SK-N-SH (cell line): ENCODE measurements around the gene LIMK1. TPM values are rescaled to one million over a fixed set of nuclear protein-coding genes. Genes with fewer than 3 reads are reported as not detected.
A peak's percentile ranks its signal among the peaks of the same experiment; 100 is the strongest.
"Not testable (repeated sequence)": the region's sequence is repeated elsewhere in the genome, so short reads cannot be mapped to it uniquely, and the experiment has no call there.

Experiments used
- CTCF ChIA-PET: fragments of 300-600, 350-600 bp; formaldehyde crosslinking; extraction: SDS; loops from one replicate; lab custom pipeline; 2021; lab: Yijun Ruan, JAX
- POLR2A ChIA-PET: fragments of 350-600 bp; sonication (Branson Sonifier 250); formaldehyde crosslinking; extraction: SDS; loops from one replicate; lab custom pipeline; 2020; ENCODE audit warnings: antibody characterized with exemption, inconsistent platforms; lab: Yijun Ruan, JAX
- DNase-seq: peaks from one replicate; pipeline ENCODE4 v3.0.0; 2012
- H2AFZ ChIP-seq: fragments of 200-600 bp; sonication (generic); 2 replicates; pipeline ENCODE4 v1.8.1; 2016; ENCODE audit warnings: antibody characterized with exemption, mild to moderate bottlenecking, low read depth
- H3F3A ChIP-seq: fragments of 200-600 bp; sonication (generic); replicated peaks from 2 replicates; pipeline ENCODE3; 2016; ENCODE audit warnings: antibody characterized with exemption, mild to moderate bottlenecking; ENCODE audit not compliant: insufficient read depth
- H3K27ac ChIP-seq, 2 experiments: fragments of 200-500 bp in 1 of 2; fragments of 200-600 bp in 1 of 2; sonication (Bioruptor generic) in 1 of 2; sonication (generic), shearing (Covaris generic) in 1 of 2; 2 replicates each; pipeline versions ENCODE4 v1.5.1 to v1.6.1; 2014 to 2016; ENCODE audit warnings: low read depth in 2 of 2, inconsistent platforms in 1 of 2, low read length in 1 of 2, mild to moderate bottlenecking in 1 of 2, mixed read lengths in 1 of 2
- H3K27me3 ChIP-seq: fragments of 200-600 bp; sonication (generic), shearing (Covaris generic); 2 replicates; pipeline ENCODE4 v1.6.1; 2016; ENCODE audit warnings: mixed run types; ENCODE audit not compliant: insufficient read depth
- H3K36me3 ChIP-seq, 2 experiments: fragments of 200-500 bp in 1 of 2; fragments of 200-600 bp in 1 of 2; sonication (Bioruptor generic) in 1 of 2; sonication (generic) in 1 of 2; replicated peaks in 1 of 2; 2 replicates each; pipeline versions ENCODE3 to v1.5.1; 2014 to 2016; ENCODE audit warnings: low read length in 1 of 2, mild to moderate bottlenecking in 1 of 2; ENCODE audit not compliant: insufficient read depth in 2 of 2, control insufficient read depth in 1 of 2
- H3K4me1 ChIP-seq, 2 experiments: fragments of 200-500 bp in 1 of 2; fragments of 200-600 bp in 1 of 2; sonication (Bioruptor generic) in 1 of 2; sonication (generic), shearing (Covaris generic) in 1 of 2; 2 replicates each; pipeline versions ENCODE4 v1.5.1 to v1.6.1; 2014 to 2016; ENCODE audit warnings: low read depth in 1 of 2, low read length in 1 of 2, mixed run types in 1 of 2; ENCODE audit not compliant: insufficient read depth in 2 of 2, control insufficient read depth in 1 of 2
- H3K4me2 ChIP-seq: fragments of 200-600 bp; sonication (generic), shearing (Covaris generic); 2 replicates; pipeline ENCODE4 v1.6.1; 2017; ENCODE audit warnings: mixed run types
- H3K4me3 ChIP-seq, 2 experiments: fragments of 200-500 bp in 1 of 2; fragments of 200-600 bp in 1 of 2; sonication (Bioruptor generic) in 1 of 2; sonication (generic), shearing (Covaris generic) in 1 of 2; 2 replicates each; pipeline versions ENCODE4 v1.5.1 to v1.8.1; 2014 to 2016; ENCODE audit warnings: low read depth in 2 of 2, inconsistent platforms in 1 of 2, low read length in 1 of 2, mild to moderate bottlenecking in 1 of 2, mixed read lengths in 1 of 2, moderate library complexity in 1 of 2
- H3K79me2 ChIP-seq: fragments of 200-600 bp; sonication (generic); 2 replicates; pipeline ENCODE4 v1.8.1; 2017; ENCODE audit warnings: mild to moderate bottlenecking; ENCODE audit not compliant: insufficient read depth
- H3K9ac ChIP-seq: fragments of 200-600 bp; sonication (generic); 2 replicates; pipeline ENCODE4 v1.6.1; 2017; ENCODE audit warnings: mixed run types
- H3K9me2 ChIP-seq: fragments of 200-600 bp; sonication (generic); 2 replicates; pipeline ENCODE4 v1.6.1; 2017; ENCODE audit warnings: mixed run types
- H3K9me3 ChIP-seq: fragments of 200-600 bp; sonication (generic); 2 replicates; pipeline ENCODE4 v1.6.1; 2017; ENCODE audit warnings: mixed run types, mild to moderate bottlenecking, moderate library complexity
- H4K20me1 ChIP-seq: fragments of 200-600 bp; sonication (generic); 2 replicates; pipeline ENCODE4 v1.6.1; 2017; ENCODE audit warnings: mild to moderate bottlenecking, mixed run types; ENCODE audit not compliant: insufficient read depth
- FOSL2 ChIP-seq: IDR thresholded peaks from 2 replicates; pipeline ENCODE4 v1.4.0; 2012; ENCODE audit warnings: low read depth, mild to moderate bottlenecking, moderate library complexity, borderline replicate concordance
- NRF1 ChIP-seq: IDR thresholded peaks from 2 replicates; pipeline ENCODE4 v1.6.1; 2012; ENCODE audit warnings: low read depth, mild to moderate bottlenecking, low read length
- RAD21 ChIP-seq: IDR thresholded peaks from 2 replicates; pipeline ENCODE4 v1.6.1; 2012; ENCODE audit warnings: mild to moderate bottlenecking, low read length
- SMC3 ChIP-seq: IDR thresholded peaks from 2 replicates; pipeline ENCODE4 v1.6.1; 2012; ENCODE audit warnings: low read depth, low read length, improper control_type of control experiment
- WGBS: methylation state at CpG from one replicate; pipeline ENCODE4 v1.1.6; 2017; ENCODE audit warnings: low lambda C conversion rate; 5-methylcytosine and 5-hydroxymethylcytosine counted together
- polyA plus RNA-seq, 3 experiments: library from polyadenylated mRNA; depleted of rRNA; stranded (reverse); fragments of >200 nt; gene quantifications; 2 replicates each; pipeline ENCODE4 v1.2.3, GENCODE V29; 2012
- TF ChIP-seq, protein P1 (sequence below): fragments of 200-600 bp; sonication (generic); IDR thresholded peaks from 2 replicates; pipeline ENCODE4 v1.6.1; 2017; ENCODE audit warnings: antibody characterized with exemption, mild to moderate bottlenecking, moderate library complexity

Gene LIMK1
- polyA plus RNA-seq, 1 of the 3 experiments (the other 2 are of a cell fraction), result 86.6 TPM

DNA sequence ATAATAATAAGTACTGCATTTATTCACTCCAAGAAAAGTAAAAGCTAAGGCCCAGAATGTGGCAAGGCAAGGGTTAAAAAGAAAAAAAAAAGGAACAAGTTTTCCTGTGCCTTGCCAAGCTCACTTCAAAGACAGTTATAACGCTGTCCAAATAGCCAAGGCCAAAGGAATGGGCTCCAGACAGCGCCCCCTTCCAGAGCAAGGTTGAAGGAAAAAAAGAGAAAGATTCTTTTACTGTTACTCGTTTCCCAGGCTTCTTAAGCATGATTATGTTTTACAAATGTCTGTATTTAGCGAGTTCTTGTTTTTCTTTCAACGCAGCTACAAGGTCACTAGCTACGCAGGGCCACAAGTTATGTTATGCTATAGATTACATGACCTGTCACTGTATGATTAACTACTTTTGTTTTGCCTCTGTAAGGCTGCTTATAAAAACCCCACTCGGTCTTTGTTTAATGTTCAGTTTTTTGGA is 81.4 kb downstream of the LIMK1 start:
- WGBS, result 59% methylated on average over 7 of the region's 7 CpGs
- Histone ChIP-seq H3K4me1 (no peaks in the 10 kb centered on the region), H3K9me2 (no peaks in the 10 kb centered on the region), H3K4me3 (no peak overlapping the region), H3K4me2 (no peak overlapping the region), H3F3A (no peaks in the 10 kb centered on the region), H3K27ac (no peak overlapping the region), H4K20me1 (no peaks in the 10 kb centered on the region), H3K9ac (no peak overlapping the region), H3K36me3 (no peaks in the 10 kb centered on the region), H3K27me3 (no peaks in the 10 kb centered on the region), H2AFZ (no peak overlapping the region), H3K79me2 (no peaks in the 10 kb centered on the region), H3K9me3 (no peaks in the 10 kb centered on the region)
- no peak for DNase-seq
- ChIA-PET POLR2A (no interaction called here), CTCF (interaction anchor here (0.8 to 1.5 kb wide), 9 partner anchors 10 to 236 kb away, joined by 3 to 4 read pairs (median 3); no protein-coding TSS in a partner anchor)
- peak; percentile 23 for TF ChIP-seq SMC3
- TF ChIP-seq NRF1, result no peak
- TF ChIP-seq, protein P1, sequence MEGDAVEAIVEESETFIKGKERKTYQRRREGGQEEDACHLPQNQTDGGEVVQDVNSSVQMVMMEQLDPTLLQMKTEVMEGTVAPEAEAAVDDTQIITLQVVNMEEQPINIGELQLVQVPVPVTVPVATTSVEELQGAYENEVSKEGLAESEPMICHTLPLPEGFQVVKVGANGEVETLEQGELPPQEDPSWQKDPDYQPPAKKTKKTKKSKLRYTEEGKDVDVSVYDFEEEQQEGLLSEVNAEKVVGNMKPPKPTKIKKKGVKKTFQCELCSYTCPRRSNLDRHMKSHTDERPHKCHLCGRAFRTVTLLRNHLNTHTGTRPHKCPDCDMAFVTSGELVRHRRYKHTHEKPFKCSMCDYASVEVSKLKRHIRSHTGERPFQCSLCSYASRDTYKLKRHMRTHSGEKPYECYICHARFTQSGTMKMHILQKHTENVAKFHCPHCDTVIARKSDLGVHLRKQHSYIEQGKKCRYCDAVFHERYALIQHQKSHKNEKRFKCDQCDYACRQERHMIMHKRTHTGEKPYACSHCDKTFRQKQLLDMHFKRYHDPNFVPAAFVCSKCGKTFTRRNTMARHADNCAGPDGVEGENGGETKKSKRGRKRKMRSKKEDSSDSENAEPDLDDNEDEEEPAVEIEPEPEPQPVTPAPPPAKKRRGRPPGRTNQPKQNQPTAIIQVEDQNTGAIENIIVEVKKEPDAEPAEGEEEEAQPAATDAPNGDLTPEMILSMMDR, result peak; percentile 80
- TF ChIP-seq RAD21, result peak; percentile 48

- CTCF ChIA-PET, result interaction anchor here (1.0 to 1.5 kb wide), 4 partner anchors 12 to 40 kb away, joined by 3 to 4 read pairs (median 4); no protein-coding TSS in a partner anchor
- no peak for TF ChIP-seq FOSL2
- TF ChIP-seq, all 33 proteins: peak for 0
- DNase-seq, result no peak
- WGBS, result 97% methylated on average over 15 of the region's 15 CpGs
- Histone ChIP-seq H4K20me1 (no peaks in the 10 kb centered on the region), H3K27ac (no peak overlapping the region), H3K9me3 (no peaks in the 10 kb centered on the region), H3K4me2 (no peak overlapping the region), H2AFZ (no peak overlapping the region), H3K36me3 (no peaks in the 10 kb centered on the region), H3K9me2 (no peaks in the 10 kb centered on the region), H3K9ac (no peak overlapping the region), H3K4me3 (no peak overlapping the region), H3K4me1 (no peaks in the 10 kb centered on the region), H3K27me3 (no peaks in the 10 kb centered on the region), H3K79me2 (no peaks in the 10 kb centered on the region), H3F3A (no peaks in the 10 kb centered on the region)
- POLR2A ChIA-PET, result no interaction called here
Observed at GRCh38 chr7:74165867-74166593, 82.4 kb downstream of the LIMK1 start.

- H4K20me1 ChIP-seq, H3K79me2 ChIP-seq, POLR2A ChIA-PET, H3F3A ChIP-seq, H3K9me2 ChIP-seq, H3K27me3 ChIP-seq, H3K4me2 ChIP-seq, H3K36me3 ChIP-seq, H2AFZ ChIP-seq, DNase-seq, H3K4me3 ChIP-seq, H3K4me1 ChIP-seq, H3K27ac ChIP-seq, H3K9ac ChIP-seq, H3K9me3 ChIP-seq: not testable (repeated sequence)
- CTCF ChIA-PET, result interaction anchor here (1.9 kb wide), 1 partner anchor 18 kb away, joined by 5 read pairs; no protein-coding TSS in a partner anchor
- WGBS, result 93% methylated on average over 6 of the region's 6 CpGs
Observed at GRCh38 chr7:74167324-74167723, 83.7 kb downstream of the LIMK1 start.

Other genes starting within 250 kb of the LIMK1 start
- gene METTL27, start 241.3 kb upstream of the LIMK1 start, polyA plus RNA-seq (2012; rRNA removed), result 2.9 and 3.1 TPM in 2 replicates
- gene TMEM270, start 222.6 kb upstream of the LIMK1 start, polyA plus RNA-seq (2012; rRNA removed), result 0.71 and 0.96 TPM in 2 replicates
- gene ELN, start 55.6 kb upstream of the LIMK1 start, polyA plus RNA-seq (2012; rRNA removed), result 8.9 and 12.5 TPM in 2 replicates
- 443 and 468 TPM in 2 replicates for gene EIF4H, start 90.6 kb downstream of the LIMK1 start, polyA plus RNA-seq (2012; rRNA removed)
- gene LAT2, start 126.2 kb downstream of the LIMK1 start, polyA plus RNA-seq (2012; rRNA removed), result 2.4 and 2.5 TPM in 2 replicates
- gene RFC2, start 170.6 kb downstream of the LIMK1 start, polyA plus RNA-seq (2012; rRNA removed), result 31.2 and 36.1 TPM in 2 replicates
- 9.6 and 14.3 TPM in 2 replicates for gene CLIP2, start 205.6 kb downstream of the LIMK1 start, polyA plus RNA-seq (2012; rRNA removed)